A549 (cell line): ENCODE data around the gene NDUFS1.

Experiments used
- CEBPB ChIP-seq, 2 experiments: fragments of >200 bp in 1 of 2; sonication (Bioruptor Twin) in 1 of 2; formaldehyde crosslinking in 1 of 2; IDR thresholded peaks; 2 replicates each; pipeline ENCODE4 v1.6.1; 2012 to 2016
- CHD4 ChIP-seq: fragments of 200-600 bp; sonication (generic); IDR thresholded peaks from 2 replicates; pipeline ENCODE4 v1.6.1; 2016; ENCODE audit warnings: antibody characterized with exemption, mild to moderate bottlenecking, borderline replicate concordance
- CTCF ChIP-seq: fragments of >200 bp; sonication (Bioruptor Twin); formaldehyde crosslinking; IDR thresholded peaks from 3 replicates; pipeline ENCODE4 v1.5.1; 2016
- EP300 ChIP-seq, 2 experiments: fragments of >200 bp; sonication (Bioruptor Twin); formaldehyde crosslinking; IDR thresholded peaks; 2 replicates in 1 of 2; 3 replicates in 1 of 2; pipeline ENCODE4 v1.6.1; 2016 to 2017
- MAFK ChIP-seq: fragments of 450-650 bp; IDR thresholded peaks from 2 replicates; pipeline ENCODE4 v1.6.1; 2014; ENCODE audit not compliant: partially characterized antibody
- MAX ChIP-seq: IDR thresholded peaks from 2 replicates; pipeline ENCODE4 v1.6.1; 2012
- NFE2L2 ChIP-seq: fragments of 150-350 bp; conservative IDR thresholded peaks from 2 replicates; pipeline ENCODE4 v1.6.1; 2014; ENCODE audit warnings: low read length
- NR3C1 ChIP-seq: fragments of >200 bp; sonication (Bioruptor Twin); formaldehyde crosslinking; IDR thresholded peaks from 3 replicates; pipeline ENCODE4 v1.6.1; 2017
- POLR2A ChIP-seq: IDR thresholded peaks from 2 replicates; pipeline ENCODE4 v1.6.1; 2012; ENCODE audit warnings: mild to moderate bottlenecking, low read length
- POLR2AphosphoS2 ChIP-seq: conservative IDR thresholded peaks from 2 replicates; pipeline ENCODE4 v1.6.1; 2012; ENCODE audit warnings: low read length, improper control_type of control experiment, inconsistent platforms
- RAD21 ChIP-seq, 2 experiments: fragments of >200 bp in 1 of 2; sonication (Bioruptor Twin) in 1 of 2; formaldehyde crosslinking in 1 of 2; IDR thresholded peaks in 1 of 2; conservative IDR thresholded peaks in 1 of 2; 2 replicates in 1 of 2; 3 replicates in 1 of 2; pipeline ENCODE4 v1.6.1; 2012 to 2018; ENCODE audit warnings: inconsistent platforms in 1 of 2
- RCOR1 ChIP-seq: fragments of 150-350 bp; IDR thresholded peaks from 2 replicates; pipeline ENCODE4 v1.6.1; 2014; ENCODE audit warnings: antibody characterized with exemption, low read length, low read depth
- RFX5 ChIP-seq: fragments of 450-650 bp; IDR thresholded peaks from 2 replicates; pipeline ENCODE4 v1.7.1; 2014; ENCODE audit warnings: antibody characterized with exemption, mild to moderate bottlenecking, moderate library complexity

- TF ChIP-seq RAD21 (conservative IDR thresholded peaks at IDR 0.05 in 1 of 2, IDR thresholded peaks at IDR 0.05 in 1 of 2) (no peak), MAX (no peak), CTCF (no peak), CHD4 (no peak), RCOR1 (no peak), POLR2A (no peak), NR3C1 (no peak), CEBPB (IDR thresholded peaks at IDR 0.05) (no peak), POLR2AphosphoS2 (no peak), NFE2L2 (no peak), EP300 (IDR thresholded peaks at IDR 0.05) (no peak), MAFK (no peak), RFX5 (no peak)
Observed at GRCh38 chr2:206071807-206072206, 87.4 kb downstream of the NDUFS1 start.
